CD4-positive, alpha-beta T cell treated with Interleukin-15 for 4 hours (primary cell): ENCODE measurements around the gene YDJC.
"Not testable (repeated sequence)": the region's sequence is repeated elsewhere in the genome, so short reads cannot be mapped to it uniquely, and the experiment has no call there.

Experiments
- DNase-seq: peaks from one replicate; pipeline ENCODE4 v3.0.0-alpha.2; 2020; ENCODE audit warnings: low spot score

YDJC gene

GRCh38 chr22:21632237-21632895, 2.5 kb upstream of the YDJC start, which contains the start of gene CCDC116:
Gene CCDC116 (plus strand): TSS chr22:21632760. CDS start chr22:21633182, 422 bp downstream.
- DNase-seq: peak; percentile 73

- no peak for DNase-seq
Measured at GRCh38 chr22:21631025-21631424, 1.2 kb upstream of the YDJC start.

DNA sequence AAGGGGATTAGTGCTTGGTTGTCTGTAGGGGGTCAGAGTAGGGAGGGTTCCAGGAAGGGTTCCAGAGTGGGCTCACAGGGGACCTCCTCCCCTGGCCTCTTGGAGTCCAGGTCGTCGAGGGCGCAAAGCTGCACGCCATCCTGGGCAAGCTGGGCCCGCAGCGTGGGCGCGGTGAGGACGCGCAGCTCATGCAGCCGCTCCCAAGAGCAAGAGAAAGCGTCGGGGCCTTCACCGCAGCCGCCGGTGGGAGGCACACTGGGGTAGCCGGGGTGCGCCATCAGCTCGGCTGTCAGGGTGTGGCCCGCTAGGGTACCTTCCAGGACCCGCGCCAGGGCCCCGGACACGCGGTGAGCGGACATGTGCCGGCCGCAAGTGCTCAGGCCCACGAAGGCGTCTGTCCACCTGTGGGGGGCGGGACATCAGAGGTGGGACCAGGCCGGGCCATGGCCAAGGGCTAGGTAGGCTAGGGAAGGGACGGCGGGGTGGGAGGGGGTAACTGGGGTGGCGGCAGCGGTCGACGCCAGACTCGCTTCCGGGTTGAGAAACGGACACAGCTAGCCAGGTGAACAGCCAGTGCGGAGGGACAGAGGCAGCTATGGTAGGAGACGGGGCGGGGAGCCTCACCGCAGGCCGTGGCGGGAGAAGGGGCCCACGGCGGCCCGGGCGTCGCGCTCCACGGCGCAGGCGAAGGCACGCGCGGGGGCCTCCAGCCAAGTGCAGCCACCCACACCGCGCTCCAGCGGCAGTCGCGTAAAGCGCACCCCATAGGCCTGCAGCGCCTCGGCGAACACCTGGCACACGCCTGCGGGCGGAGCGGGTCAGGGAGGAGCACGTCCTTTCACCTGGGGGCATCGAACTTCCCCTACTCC, 1.2 kb downstream of the YDJC start:
- DNase-seq: no peak

DNA sequence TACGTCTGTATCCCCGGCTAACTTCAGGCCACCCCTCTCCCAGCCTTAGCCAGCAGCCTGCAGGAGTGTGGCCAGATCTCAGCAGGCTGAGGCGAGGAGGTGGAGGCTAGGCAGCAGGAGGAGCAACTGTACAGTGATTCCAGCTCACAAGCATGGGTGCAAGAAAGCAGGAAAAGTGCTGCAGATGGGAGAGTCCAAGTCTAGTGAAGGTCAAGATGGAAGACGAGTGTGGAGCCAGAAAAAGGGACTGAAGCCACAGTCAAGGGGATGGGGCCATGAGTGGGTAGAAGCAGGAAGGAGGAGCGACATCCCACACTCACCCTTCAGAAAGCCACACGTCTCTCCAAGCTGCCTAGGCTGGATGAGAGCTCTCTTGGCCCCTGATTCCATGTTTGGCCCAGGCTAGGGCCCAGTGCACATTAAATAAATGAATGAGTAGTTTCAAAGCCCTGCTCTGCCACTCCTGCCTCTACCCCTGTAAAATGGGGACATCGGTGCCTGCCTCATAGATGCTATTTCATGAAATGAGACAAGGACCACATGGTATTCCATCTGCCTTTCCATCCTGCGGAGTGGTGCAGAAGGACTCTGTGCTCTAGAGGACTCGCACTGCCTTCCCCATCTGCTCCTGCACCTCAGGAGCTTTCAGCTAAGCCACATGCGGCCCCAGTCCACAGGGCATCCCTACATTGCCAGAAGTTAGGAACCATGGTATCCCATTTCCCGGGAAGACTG, 2.9 kb downstream of the YDJC start:
- DNase-seq: no peak

DNA sequence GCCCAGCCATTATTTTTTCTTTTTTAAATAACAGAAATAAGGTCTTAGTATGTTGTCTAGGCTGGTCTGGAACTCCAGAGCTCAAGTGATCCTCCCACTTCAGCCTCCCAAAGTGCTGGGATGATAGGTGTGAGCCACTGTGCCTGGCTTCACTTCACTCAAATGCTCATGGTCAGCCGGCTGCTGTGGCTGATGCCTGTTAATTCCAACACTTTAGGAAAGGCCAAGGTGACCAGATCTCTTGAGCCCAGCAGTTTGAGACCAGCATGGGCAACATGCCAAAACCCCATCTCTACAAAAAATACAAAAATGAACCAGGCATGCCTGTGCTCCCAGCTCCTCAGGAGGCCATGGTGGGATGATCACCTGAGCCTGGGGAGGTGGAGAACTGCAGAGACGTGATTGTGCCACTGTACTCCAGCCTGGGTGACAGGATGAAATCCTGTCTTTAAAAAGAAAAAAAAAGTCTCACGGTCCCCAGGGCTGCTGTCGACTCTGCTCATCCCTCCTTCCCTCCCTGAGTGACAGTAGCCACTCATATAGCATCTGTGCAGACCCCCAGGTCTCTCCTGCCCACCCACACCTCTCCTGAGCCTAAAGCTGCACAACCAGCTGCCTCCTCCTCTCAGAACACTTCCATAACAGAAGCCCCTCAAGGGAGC, 3.6 kb downstream of the YDJC start:
- DNase-seq: no peak

- DNase-seq: no peak
Measured at GRCh38 chr22:21624880-21625791, 4.7 kb downstream of the YDJC start.

DNA sequence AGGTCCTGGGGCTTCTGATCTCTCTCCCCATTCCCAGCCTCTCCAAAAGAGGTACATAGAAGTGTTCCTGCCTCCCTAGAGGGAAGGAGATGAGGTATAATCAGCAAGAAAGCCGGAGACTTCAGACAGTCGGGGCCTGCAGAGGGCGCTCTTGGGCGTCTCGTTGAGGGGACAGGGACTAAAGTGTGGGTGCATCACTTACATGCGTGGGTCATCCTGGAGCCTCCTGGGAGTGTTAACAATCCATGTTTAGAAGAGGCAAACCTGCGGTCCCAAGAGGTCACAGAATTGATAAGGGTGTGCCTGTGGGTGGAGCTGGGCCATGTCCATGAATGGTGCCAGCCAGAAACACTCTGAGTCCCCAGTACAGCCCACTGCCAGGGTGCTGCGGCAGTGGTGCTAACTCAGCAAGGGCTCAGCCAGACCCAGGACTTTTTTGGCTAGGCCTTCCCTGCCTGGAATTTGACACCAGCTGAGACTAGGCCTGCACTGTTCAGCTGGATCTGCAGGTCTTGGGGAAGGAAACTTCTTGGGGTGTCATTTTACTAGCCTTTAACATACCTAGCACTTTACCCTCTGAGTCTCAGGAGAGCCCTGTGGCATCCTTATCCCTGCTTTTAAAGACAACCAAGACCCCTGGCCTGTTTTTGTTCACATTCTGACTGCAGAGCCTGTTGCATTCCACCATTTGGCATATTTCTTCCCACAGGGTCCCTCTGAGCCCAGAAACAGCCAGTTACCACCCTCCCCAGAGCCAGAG, 5.5 kb downstream of the YDJC start:
- no peak for DNase-seq

DNA sequence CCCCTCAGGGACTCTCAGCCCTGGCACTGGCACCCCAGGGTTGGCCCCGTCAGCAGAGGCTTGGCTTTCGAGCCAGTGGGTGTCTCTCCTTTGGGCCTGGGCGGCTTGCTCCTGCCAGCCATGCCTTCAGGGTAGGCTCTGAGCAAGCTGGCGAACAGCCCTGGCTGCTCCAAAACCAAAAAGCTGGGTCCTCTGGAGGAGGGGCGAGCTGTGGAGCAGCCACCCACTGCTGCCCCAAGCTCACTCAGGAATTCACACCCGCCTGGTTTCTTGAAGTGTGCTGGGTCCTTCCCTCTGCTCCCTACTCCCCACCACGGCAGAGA, 6.2 kb downstream of the YDJC start:
- DNase-seq: no peak

- no peak for DNase-seq
Measured at GRCh38 chr22:21622919-21623647, 6.7 kb downstream of the YDJC start.

DNA sequence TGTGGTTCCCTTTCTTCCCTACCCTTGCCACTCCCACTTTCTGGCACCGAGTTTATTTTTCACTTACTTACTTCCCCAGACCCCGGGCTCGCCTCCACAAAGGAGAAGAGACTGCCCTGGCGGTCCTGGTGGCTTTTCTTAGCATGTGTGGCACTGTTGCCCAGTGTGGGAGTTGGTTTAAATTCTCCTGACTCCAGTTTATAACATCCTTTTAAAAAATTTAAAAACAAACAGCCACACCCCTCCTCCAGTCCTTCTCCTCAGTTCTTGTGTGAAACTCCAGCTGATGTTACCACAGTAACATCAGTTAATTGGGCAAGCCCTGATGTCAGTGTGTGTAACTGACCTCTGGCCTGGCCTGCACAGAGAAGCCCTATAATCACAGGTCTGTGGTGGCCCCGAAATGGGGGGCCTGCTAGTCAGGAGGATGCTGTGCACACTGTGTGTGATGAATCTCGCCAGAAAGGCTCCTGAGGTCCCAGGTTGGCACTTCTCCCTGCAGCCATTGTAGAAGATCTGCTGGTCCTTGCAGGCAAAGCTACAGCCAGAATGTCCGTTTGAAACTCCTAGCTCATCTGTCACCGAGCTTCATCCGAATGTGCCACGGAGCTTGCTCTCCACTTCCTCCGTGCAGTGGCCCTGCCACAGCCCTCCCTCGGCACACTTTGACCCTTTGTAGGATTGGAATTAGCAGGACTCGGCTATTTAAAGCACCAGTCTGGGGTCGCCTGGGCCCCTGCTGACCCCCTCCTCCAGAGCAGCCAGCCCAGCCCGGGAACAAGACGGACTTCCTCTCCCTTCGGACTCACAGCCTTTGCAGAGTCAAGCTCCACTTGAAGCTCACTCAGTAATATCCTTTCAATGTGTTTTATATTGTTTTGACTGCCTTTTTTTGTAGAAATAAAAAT, 7.6 kb downstream of the YDJC start:
- no peak for DNase-seq

GRCh38 chr22:21621025-21621424, 8.8 kb downstream of the YDJC start:
- no peak for DNase-seq

- DNase-seq: not testable (repeated sequence)
Measured at GRCh38 chr22:21617337-21617736, 12.5 kb downstream of the YDJC start.

GRCh38 chr22:21615731-21616130, 14.1 kb downstream of the YDJC start:
- DNase-seq: no peak

GRCh38 chr22:21613553-21614233, 16.1 kb downstream of the YDJC start:
- DNase-seq: no peak

GRCh38 chr22:21612858-21613257, 17.0 kb downstream of the YDJC start:
- DNase-seq: no peak

GRCh38 chr22:21611210-21611977, 18.4 kb downstream of the YDJC start:
- DNase-seq: no peak

GRCh38 chr22:21609556-21610157, 20.2 kb downstream of the YDJC start:
- not testable (repeated sequence) for DNase-seq
